SK-N-MC (cell line): ENCODE results near the gene DISC1.

Source experiments
- EZH2 ChIP-seq: fragments of 200-600 bp; sonication (generic); IDR thresholded peaks from one replicate; pipeline ENCODE4 v1.6.1; 2017; ENCODE audit warnings: antibody characterized with exemption
- FOXP2 ChIP-seq: optimal IDR thresholded peaks from 2 replicates; pipeline ENCODE3; 2011; ENCODE audit warnings: mild to moderate bottlenecking, moderate library complexity; ENCODE audit not compliant: insufficient read depth; ENCODE audit errors: extremely low read length, control extremely low read depth
- POLR2AphosphoS5 ChIP-seq: IDR thresholded peaks from 2 replicates; pipeline ENCODE4 v1.6.1; 2012; ENCODE audit warnings: mild to moderate bottlenecking, low read depth, low read length, borderline replicate concordance

- TF ChIP-seq EZH2: no peak
- no peak for TF ChIP-seq POLR2AphosphoS5
- TF ChIP-seq FOXP2: no peak
These were observed 363.8 kb downstream of the DISC1 start for GRCh38 chr1:231990388-231990787.
